Gastrocnemius medialis (tissue), 4 donors: ENCODE measurements around the gene MACROD1.

Experiments
- CTCF ChIP-seq, 5 experiments: fragments of 450-650 bp in 3 of 5; fragments of 200-600 bp in 2 of 5; sonication (generic) in 2 of 5; IDR thresholded peaks in 4 of 5; conservative IDR thresholded peaks in 1 of 5; 1 replicate in 4 of 5; 2 replicates in 1 of 5; pipeline ENCODE4 v1.5.1; 2016 to 2019; ENCODE audit warnings: antibody characterized with exemption in 5 of 5, mild to moderate bottlenecking in 3 of 5, moderate library complexity in 3 of 5
- POLR2A ChIP-seq, 2 donors: fragments of 450-650 bp; IDR thresholded peaks; one replicate each; pipeline ENCODE4 v1.6.1; 2017; ENCODE audit warnings: antibody characterized with exemption in 2 of 2, mild to moderate bottlenecking in 2 of 2, moderate library complexity in 2 of 2

GRCh38 chr11:64132982-64133705 lies 32.8 kb downstream of the MACROD1 start:
- TF ChIP-seq CTCF (IDR thresholded peaks at IDR 0.05 in 4 of 5, conservative IDR thresholded peaks at IDR 0.05 in 1 of 5) (no peak), POLR2A (IDR thresholded peaks at IDR 0.05) (no peak)
